GM12878 (cell line): ENCODE results near the gene SLF2. TPM values are rescaled to one million over a fixed set of nuclear protein-coding genes. Genes with fewer than 3 reads are reported as not detected.
A peak's percentile ranks its signal among the peaks of the same experiment; 100 is the strongest.

ENCODE experiments used
- EED ChIP-seq: sonication (generic); IDR thresholded peaks from 2 replicates; pipeline ENCODE4 v1.6.1; 2016; ENCODE audit warnings: antibody characterized with exemption, low read depth
- EP300 ChIP-seq, 2 experiments: fragments of 150-350 bp in 1 of 2; IDR thresholded peaks; 2 replicates each; pipeline ENCODE4 v1.6.1; 2011 to 2012; ENCODE audit warnings: low read depth in 2 of 2, low read length in 2 of 2, borderline replicate concordance in 1 of 2, improper control_type of control experiment in 1 of 2, inconsistent platforms in 1 of 2; ENCODE audit not compliant: control insufficient read depth in 1 of 2
- FOXM1 ChIP-seq: IDR thresholded peaks from 2 replicates; pipeline ENCODE4 v1.6.1; 2012; ENCODE audit warnings: low read depth, mild to moderate bottlenecking, inconsistent platforms, low read length, moderate library complexity
- HDGF ChIP-seq: fragments of 450-650 bp; IDR thresholded peaks from 2 replicates; pipeline ENCODE4 v1.6.1; 2016; ENCODE audit warnings: antibody characterized with exemption
- IKZF1 ChIP-seq: fragments of 450-650 bp; conservative IDR thresholded peaks from 2 replicates; pipeline ENCODE4 v1.6.1; 2017; ENCODE audit warnings: antibody characterized with exemption, mild to moderate bottlenecking
- MTA2 ChIP-seq: fragments of 450-650 bp; IDR thresholded peaks from 2 replicates; pipeline ENCODE4 v1.6.1; 2016; ENCODE audit warnings: low read depth, mild to moderate bottlenecking, moderate library complexity
- NFXL1 ChIP-seq: fragments of 450-650 bp; IDR thresholded peaks from 2 replicates; pipeline ENCODE4 v1.6.1; 2017; ENCODE audit warnings: antibody characterized with exemption, mild to moderate bottlenecking, borderline replicate concordance
- NR2C2 ChIP-seq: IDR thresholded peaks from 2 replicates; pipeline ENCODE4 v1.6.1; 2011; ENCODE audit warnings: borderline replicate concordance, low read depth; ENCODE audit not compliant: control insufficient read depth, insufficient read length
- PBX3 ChIP-seq: IDR thresholded peaks from 2 replicates; pipeline ENCODE4 v1.6.1; 2011; ENCODE audit warnings: mild to moderate bottlenecking, low read depth, low read length, moderate library complexity; ENCODE audit not compliant: insufficient replicate concordance
- POLR2AphosphoS5 ChIP-seq: IDR thresholded peaks from 2 replicates; pipeline ENCODE4 v1.6.1; 2011; ENCODE audit warnings: mild to moderate bottlenecking, low read length, inconsistent platforms
- RB1 ChIP-seq: fragments of 450-650 bp; formaldehyde crosslinking; IDR thresholded peaks from 2 replicates; pipeline ENCODE4 v1.6.1; 2017; ENCODE audit warnings: mild to moderate bottlenecking, borderline replicate concordance
- ZSCAN29 ChIP-seq: fragments of 450-650 bp; IDR thresholded peaks from 2 replicates; pipeline ENCODE4 v1.6.1; 2017; ENCODE audit warnings: mild to moderate bottlenecking, moderate library complexity
- ZZZ3 ChIP-seq: IDR thresholded peaks from 2 replicates; pipeline ENCODE4 v1.6.1; 2011; ENCODE audit warnings: low read depth; ENCODE audit not compliant: control insufficient read depth, insufficient read length
- polyA plus RNA-seq, 11 experiments: library from polyadenylated mRNA; depleted of rRNA in 4 of 11; unstranded in 6 of 11; stranded (reverse) in 5 of 11; fragments of >200 nt; fragmentation: Nextera tagmentation in 4 of 11; fragmentation: Illumina TruSeq in 1 of 11; extraction: Ambion mirVana in 4 of 11; extraction: Trizol in 1 of 11; gene quantifications; 1 replicate in 1 of 11; 2 replicates in 10 of 11; pipeline versions ENCODE4 v1.2.1 to v1.2.3, GENCODE V29; 2011 to 2016; ENCODE audit warnings: inconsistent platforms in 2 of 11, missing spikeins in 2 of 11, low read depth in 1 of 11
- total RNA-seq, 4 experiments: library from RNA; depleted of rRNA in 3 of 4; stranded (reverse); fragments of >200 nt in 3 of 4; fragmentation: Illumina TruSeq in 1 of 4; extraction: Trizol in 1 of 4; gene quantifications; 2 replicates each; pipeline versions ENCODE4 v1.2.1 to v1.2.3, GENCODE V29; 2013 to 2021
- TF ChIP-seq, protein P1 (sequence below): IDR thresholded peaks from 2 replicates; pipeline ENCODE4 v1.6.1; 2012; ENCODE audit warnings: low read depth, low read length, improper control_type of control experiment
- TF ChIP-seq, protein P2 (sequence below): fragments of 450-650 bp; IDR thresholded peaks from 2 replicates; pipeline ENCODE4 v1.6.1; 2018; ENCODE audit warnings: borderline replicate concordance, mild to moderate bottlenecking; ENCODE audit not compliant: partially characterized antibody

SLF2 gene
- total and polyA plus RNA-seq, 10 of the 15 experiments (the other 5 are each of a cell fraction or from before 2014, with no cell fraction given): 3.0 to 25.2 (median 17.9) TPM

- TF ChIP-seq, protein P1, sequence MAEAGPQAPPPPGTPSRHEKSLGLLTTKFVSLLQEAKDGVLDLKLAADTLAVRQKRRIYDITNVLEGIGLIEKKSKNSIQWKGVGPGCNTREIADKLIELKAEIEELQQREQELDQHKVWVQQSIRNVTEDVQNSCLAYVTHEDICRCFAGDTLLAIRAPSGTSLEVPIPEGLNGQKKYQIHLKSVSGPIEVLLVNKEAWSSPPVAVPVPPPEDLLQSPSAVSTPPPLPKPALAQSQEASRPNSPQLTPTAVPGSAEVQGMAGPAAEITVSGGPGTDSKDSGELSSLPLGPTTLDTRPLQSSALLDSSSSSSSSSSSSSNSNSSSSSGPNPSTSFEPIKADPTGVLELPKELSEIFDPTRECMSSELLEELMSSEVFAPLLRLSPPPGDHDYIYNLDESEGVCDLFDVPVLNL: no peak
- TF ChIP-seq, protein P2, sequence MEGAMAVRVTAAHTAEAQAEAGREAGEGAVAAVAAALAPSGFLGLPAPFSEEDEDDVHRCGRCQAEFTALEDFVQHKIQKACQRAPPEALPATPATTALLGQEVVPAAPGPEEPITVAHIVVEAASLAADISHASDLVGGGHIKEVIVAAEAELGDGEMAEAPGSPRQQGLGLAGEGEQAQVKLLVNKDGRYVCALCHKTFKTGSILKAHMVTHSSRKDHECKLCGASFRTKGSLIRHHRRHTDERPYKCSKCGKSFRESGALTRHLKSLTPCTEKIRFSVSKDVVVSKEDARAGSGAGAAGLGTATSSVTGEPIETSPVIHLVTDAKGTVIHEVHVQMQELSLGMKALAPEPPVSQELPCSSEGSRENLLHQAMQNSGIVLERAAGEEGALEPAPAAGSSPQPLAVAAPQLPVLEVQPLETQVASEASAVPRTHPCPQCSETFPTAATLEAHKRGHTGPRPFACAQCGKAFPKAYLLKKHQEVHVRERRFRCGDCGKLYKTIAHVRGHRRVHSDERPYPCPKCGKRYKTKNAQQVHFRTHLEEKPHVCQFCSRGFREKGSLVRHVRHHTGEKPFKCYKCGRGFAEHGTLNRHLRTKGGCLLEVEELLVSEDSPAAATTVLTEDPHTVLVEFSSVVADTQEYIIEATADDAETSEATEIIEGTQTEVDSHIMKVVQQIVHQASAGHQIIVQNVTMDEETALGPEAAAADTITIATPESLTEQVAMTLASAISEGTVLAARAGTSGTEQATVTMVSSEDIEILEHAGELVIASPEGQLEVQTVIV: no peak
- TF ChIP-seq HDGF (peak; percentile 23; the same call in 1 of the 2 replicates), RB1 (no peak), FOXM1 (no peak), POLR2AphosphoS5 (no peak), EP300 (IDR thresholded peaks at IDR 0.05; ENCODE audit: borderline replicate concordance in 1 of 2, control insufficient read depth in 1 of 2, low read depth in 2 of 2, low read length in 2 of 2) (no peak), ZZZ3 (no peak), ZSCAN29 (no peak), PBX3 (no peak), IKZF1 (no peak), MTA2 (peak; percentile 51), NFXL1 (no peak), EED (no peak), NR2C2 (peak; percentile 7)
These were observed 74.9 kb downstream of the SLF2 start (continued) for GRCh38 chr10:100987685-100988049.
